NCI-H524 (cell line): ENCODE data around the gene SLC25A51.
A peak's percentile ranks its signal among the peaks of the same experiment; 100 is the strongest.

Source experiments
- DNase-seq, 2 experiments: peaks; one replicate each; lab custom pipeline; 2025; lab: John Stamatoyannopoulos, UW

SLC25A51 gene, protein sequence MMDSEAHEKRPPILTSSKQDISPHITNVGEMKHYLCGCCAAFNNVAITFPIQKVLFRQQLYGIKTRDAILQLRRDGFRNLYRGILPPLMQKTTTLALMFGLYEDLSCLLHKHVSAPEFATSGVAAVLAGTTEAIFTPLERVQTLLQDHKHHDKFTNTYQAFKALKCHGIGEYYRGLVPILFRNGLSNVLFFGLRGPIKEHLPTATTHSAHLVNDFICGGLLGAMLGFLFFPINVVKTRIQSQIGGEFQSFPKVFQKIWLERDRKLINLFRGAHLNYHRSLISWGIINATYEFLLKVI

GRCh38 chr9:37903647-37904444, at the start of gene SLC25A51:
SLC25A51 (minus strand) TSS chr9:37904127; CDS start chr9:37888550, 15,577 bp downstream.
- peak; percentile 81 to 93 for DNase-seq

DNA sequence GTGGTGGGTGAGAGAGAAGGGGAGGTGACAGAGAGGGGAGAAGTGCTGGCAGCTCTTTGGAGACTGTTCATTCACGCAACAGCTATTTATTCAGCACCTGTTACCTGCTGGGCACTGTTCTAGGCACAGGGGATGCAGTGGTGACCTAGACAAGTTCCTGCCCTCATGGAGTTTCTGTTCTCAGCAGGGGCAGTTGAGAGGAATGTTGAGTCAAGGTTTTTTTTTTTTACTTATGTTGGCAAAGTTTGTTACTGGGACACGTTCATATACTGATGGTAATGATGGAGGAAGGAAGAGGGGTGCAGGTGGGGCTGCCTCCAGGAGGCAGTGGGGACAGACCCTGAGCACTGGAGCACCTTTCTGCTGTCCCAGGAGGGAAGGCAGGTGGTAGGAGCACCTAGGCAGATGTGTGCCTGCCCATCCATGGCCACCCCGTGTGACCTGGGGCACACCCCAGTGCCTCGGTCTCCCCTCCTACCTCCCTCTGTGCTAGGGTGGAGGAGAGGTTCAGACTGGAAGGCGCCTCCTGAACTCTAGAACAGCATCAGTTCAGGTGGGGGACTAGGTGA, 49.4 kb upstream of the SLC25A51 start:
- DNase-seq, result no peak

DNA sequence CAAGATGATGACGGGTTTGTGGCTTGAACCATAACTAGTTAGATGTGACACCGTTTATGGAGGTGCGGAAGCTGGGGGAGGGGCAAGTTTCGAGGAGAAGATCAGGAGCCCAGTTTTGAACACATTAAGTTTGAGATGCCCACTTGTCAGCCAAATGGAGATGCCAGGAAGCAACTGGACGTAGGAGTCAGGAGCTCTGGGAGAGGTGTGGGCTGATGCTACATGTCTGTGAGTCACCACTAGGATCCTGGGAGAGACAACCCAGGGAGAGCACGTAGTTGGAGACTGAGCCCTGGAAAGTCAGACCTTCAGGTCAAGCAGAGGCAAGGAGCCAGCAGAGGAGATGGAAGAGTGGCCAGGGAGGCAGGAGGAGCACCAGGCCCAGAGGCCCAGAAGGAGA, 48.8 kb upstream of the SLC25A51 start:
- no peak for DNase-seq

- DNase-seq, result no peak
Measured at GRCh38 chr9:37951671-37952449, 47.9 kb upstream of the SLC25A51 start.

DNA sequence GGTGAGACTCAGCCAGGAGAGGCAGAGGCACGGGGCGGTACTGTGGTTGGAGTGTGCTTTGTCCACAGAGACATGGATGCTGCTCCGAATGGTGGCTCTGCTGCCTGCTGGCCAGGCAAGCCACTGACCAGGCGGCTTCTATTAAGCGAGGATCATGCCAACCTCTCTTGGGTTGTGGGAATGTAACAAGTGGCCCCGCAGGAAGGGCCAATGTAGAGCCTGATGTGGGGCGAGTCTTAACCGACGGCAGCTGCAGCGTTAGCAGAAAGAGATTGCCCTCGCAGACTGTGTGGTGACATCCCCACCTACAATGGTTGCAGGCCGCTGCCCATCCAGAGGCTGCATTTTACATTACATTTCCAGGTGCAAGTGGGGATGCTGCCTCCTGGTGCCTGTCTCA, 46.6 kb upstream of the SLC25A51 start:
- no peak for DNase-seq

GRCh38 chr9:37949576-37949975, 45.6 kb upstream of the SLC25A51 start:
- no peak for DNase-seq

DNA sequence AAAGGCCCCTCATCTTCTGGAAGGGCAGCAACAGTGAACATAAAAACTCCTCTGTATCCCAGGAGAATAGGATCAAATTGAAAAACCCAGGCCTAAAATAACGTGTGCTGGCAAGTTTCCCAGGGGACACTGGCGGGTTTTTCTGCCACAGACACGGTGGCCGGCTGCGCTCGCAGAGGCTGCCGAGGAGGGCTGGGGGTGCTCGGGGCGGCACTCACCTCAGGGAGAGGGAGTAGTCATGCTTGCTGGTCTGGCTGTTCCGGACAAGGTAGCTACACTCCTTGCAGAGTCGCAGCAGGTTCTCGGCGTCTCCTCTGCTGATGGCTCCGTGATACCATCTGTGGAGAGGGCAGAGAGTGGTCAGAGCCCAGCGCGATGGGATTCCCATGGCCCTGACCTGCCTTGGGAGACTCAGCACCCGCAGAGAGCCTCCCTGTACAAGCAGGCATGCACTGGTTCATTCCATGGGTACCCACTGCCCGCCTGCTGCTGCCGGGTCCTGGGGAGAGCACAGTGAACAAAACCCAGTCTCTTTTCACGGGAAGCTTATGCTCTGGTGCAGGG, 44.6 kb upstream of the SLC25A51 start:
- no peak for DNase-seq

DNA sequence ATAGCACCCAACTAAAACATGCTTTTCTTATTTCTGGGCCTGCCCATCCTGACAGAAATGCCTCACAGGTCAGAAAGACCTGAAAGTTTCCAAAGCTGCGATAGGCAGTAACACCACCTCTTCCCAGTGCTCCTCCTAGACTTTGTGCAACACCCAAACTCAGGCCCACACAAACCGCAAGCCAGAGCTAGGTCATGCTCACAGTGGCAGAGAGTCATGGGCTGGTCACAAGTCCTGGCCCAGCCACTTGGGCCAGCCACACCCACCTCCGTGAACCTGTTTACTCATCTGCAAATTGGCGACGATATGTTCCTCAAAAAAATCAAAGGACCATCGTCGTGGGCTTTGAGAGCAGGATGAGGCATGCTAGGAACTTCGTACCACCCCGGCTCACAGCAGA, 44.0 kb upstream of the SLC25A51 start:
- no peak for DNase-seq

DNA sequence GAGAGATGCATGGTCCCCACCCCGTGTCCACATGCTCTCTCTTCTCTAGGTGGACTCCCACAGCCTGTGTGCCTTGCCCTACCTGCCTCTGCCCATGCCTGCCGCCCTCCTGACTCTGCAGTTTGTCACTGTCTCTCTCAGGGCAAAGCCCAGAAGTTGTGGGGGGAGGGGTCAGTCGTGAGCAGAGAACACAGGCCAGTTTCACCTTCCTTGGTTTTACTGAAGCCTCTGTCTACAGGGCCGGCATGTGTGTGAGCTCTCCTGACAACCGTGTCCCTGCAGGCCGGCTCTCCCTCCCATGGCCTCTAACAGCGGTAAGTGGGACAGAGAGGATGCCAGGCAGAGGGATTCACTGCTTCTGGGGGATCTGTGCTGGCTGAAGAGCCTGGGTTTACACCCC, 43.5 kb upstream of the SLC25A51 start:
- no peak for DNase-seq

DNA sequence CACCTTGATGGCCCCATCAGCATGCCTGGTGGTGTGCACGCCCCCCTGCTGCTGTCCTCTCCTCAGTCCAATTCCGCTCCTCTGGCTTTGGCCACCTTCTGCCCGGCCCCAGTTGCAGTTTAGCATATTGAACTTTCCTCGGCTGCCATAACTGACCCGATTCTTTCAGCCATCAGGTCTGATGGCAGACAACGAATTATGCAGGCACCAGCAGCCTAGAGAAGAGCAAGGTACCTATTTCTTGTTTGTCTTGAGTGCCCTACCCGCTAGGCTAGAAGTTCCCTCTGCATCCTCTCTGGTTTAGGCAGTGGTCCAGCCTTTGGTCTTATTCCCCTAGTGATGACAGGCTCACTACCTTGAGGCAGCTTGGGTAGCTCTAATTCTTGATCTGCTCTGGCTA, 43.0 kb upstream of the SLC25A51 start:
- DNase-seq, result no peak

DNA sequence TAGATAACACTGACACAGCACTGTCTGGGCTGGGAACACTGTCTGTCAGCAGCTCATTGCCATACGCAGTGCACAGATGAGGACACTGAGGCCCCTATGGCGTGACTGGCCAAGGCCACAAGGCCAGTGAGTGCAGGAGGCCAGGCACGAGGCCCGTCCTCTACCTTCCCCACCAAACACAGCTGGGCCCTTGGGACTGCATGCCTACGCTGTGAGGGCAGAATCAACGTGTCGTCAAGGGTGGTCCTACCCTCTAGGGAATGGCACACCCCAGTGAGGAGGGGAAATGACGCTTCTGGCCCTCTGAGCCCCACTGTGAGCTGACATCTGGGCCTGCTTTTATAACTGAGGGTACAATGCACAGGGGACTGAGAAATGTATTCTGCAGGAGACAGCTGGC, 42.1 kb upstream of the SLC25A51 start:
- DNase-seq, result no peak

- DNase-seq, result no peak
Measured at GRCh38 chr9:37944671-37945481, 40.9 kb upstream of the SLC25A51 start.

DNA sequence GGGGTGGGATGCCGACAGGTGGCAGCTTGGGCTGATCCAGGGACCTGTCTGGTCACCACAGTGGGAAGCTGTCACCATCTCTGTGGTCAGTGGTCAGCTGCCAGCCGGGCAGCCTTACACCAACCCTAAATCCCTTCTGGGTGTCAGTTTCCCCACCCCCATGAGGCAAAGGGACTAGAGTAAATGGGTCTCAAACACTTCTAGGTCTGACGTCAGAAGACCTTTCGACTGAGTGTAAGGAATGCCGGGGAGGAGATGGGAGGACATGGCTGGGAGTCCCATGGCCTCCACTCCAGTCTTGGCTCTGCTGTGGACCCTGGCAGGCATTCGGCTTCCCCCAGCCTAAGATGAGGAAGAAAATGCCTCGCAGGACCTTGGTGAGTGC, 40.3 kb upstream of the SLC25A51 start:
- DNase-seq, result no peak

DNA sequence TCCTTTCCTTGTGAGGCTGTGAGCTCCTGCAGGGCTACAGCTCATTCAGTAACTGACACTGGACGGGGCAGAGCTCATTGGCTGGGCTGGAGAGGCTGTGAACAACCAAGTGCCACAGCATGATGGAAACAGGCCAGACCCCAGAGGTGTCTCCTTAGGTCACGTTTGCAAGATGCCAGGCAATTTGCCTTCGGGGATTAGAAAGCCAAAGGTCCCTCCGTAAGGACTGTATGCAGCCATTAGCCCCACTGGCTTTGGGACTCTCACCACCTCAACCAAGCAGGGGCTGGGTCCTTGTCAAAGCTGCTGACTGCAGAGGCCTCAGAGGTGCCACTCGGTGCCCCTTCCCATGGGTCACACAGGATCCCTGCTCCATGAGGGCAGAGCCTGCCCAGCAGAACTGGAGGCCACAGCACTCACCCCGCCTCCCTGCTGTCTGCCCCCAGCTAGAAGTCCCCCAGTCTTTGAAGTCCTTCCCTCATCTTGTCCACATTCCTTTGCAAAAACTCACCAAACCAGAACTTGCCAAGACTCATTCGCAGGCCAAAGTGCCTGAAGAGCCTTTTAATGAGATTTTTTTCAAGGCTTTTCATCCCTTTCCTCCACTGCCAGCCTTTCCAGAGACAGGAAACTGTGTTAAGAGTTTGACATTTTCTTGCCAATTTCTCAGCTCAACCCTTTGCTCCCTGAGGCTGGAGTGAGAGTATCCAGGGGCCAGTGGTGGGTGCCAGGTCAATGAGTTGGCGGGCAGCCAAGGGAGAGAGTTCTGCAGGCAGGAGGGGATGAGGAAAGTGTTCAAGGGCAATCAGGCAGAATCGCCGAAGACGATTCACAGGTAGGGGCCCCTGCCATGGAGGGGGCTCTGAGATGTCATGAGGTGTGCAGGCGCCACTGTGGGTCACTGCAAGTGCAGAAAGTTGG, 39.7 kb upstream of the SLC25A51 start:
- no peak for DNase-seq

- no peak for DNase-seq
Measured at GRCh38 chr9:37942621-37943344, 38.9 kb upstream of the SLC25A51 start.

DNA sequence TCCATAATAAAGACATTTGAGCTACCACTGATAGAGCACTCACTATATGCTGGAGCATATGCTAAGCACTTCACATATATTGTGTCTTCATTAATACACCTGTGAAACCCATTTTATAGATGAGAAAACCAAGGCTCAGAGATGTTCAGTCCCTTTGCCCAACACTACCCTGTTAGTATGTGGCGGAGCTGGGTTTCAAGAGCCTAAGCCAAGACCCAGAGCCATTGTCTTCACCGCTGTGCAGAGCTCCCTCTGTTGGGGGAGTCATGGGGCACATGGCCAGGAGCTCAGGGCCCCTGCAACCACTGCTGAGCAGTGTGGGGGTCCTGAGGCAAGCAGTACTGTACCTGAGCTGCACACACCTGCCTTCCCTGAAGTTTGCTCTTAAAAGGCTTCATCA, 37.3 kb upstream of the SLC25A51 start:
- no peak for DNase-seq

- DNase-seq, result no peak
Measured at GRCh38 chr9:37939575-37940095, 35.7 kb upstream of the SLC25A51 start.

DNA sequence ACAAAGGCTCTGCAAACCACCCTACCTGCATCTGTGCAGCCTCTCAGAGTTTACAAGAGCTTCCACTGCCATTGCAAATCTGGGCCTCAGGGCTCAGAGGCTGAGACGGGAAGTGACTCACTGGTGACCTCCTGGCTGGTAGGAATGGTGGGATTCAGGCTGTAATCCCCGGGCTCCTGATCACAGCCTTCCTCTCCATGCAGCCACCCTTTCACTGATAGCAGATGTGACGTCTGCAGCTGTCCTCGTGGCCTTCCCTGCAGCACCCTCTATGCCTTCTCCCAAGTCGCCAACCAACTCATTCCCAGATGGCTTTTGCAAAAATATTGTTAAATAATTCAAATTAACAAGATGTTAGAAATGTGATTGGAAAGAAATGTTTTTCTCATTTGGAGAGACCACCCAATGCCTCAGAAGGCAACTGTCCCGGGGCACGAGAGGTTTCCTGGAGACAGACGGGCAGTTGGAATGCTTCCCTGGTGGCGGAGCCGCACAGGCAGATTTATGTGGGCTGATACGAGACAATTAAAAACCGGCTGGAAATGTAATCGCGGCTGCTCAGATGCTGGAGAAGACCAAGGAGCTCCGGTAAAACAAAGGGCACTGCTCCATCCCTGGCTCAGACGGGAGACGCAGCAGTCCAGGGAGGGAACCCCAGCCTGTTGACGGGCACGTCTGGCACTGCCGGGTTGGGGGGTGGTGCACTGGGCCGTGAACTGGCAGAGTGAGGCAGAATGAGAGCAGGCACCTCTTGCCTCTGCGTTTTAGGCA, 34.4 kb upstream of the SLC25A51 start:
- DNase-seq, result no peak
